ENCODE data around the gene MITF.

GRCh38 chr3:69842789-69843188 lies 103.5 kb downstream of the MITF start:
- TF ChIP-seq POLR2AphosphoS5 (IDR thresholded peaks at IDR 0.05; ENCODE audit: low read depth, low read length) = no peak
- TF ChIP-seq TAF1 (IDR thresholded peaks at IDR 0.05; ENCODE audit: low read depth, low read length) = no peak
- no peak for TF ChIP-seq POLR2A (IDR thresholded peaks at IDR 0.05; ENCODE audit: low read depth, low read length)

All from GM12891 (cell line).